ENCODE results near the gene MAMDC2. TPM values are rescaled to one million over a fixed set of nuclear protein-coding genes. Genes with fewer than 3 reads are reported as not detected.

MAMDC2 gene
- total and polyA plus RNA-seq, 2 of the 8 experiments (the other 6 are each of a cell fraction or from before 2014, with no cell fraction given) = 6.1 to 15.4 TPM

DNA sequence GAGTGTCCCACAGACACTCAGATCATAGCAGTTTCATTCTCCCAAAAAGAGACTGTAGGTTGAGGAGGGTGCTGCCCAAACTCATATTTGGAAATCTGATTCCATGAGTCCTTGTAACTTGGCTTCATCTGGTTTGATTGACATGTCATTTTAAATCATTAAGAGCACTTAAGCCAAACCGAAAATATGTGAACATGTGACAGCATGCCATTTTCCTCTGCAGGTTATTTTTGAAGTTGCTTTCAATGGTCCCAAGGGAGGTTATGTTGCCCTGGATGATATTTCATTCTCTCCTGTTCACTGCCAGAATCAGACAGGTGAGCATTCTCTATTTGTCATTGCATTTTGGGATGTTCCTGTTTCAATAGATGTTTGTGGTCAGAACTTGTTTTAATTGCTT lies 87.6 kb downstream of the MAMDC2 start (continued):
- TF ChIP-seq KDM5A (IDR thresholded peaks at IDR 0.05; ENCODE audit: low read length) (no peak), POLR2AphosphoS5 (IDR thresholded peaks at IDR 0.05; ENCODE audit: low read depth, low read length) (no peak), HDAC6 (IDR thresholded peaks at IDR 0.05; ENCODE audit: low read depth, low read length) (no peak), SP1 (IDR thresholded peaks at IDR 0.05; ENCODE audit: low read depth, low read length) (no peak), RFX5 (IDR thresholded peaks at IDR 0.05; ENCODE audit: borderline replicate concordance, low read depth, low read length) (no peak), CBX5 (IDR thresholded peaks at IDR 0.05; ENCODE audit: low read depth, low read length) (no peak), SIX5 (IDR thresholded peaks at IDR 0.05; ENCODE audit: low read depth, low read length) (no peak), PHF8 (conservative IDR thresholded peaks at IDR 0.05; ENCODE audit: low read depth, low read length) (no peak)

All from H1 (cell line).